GM19324 (cell line): Measurements from ENCODE around the gene GAPDHS.

ENCODE experiments used
- ATAC-seq: cut with Tn5 transposase; IDR thresholded peaks from one replicate; pipeline ENCODE4 v1.9.1; 2021; ENCODE audit warnings: mild to moderate bottlenecking, moderate library complexity; ENCODE audit not compliant: unreplicated experiment, low FRiP score

The GAPDHS gene

DNA sequence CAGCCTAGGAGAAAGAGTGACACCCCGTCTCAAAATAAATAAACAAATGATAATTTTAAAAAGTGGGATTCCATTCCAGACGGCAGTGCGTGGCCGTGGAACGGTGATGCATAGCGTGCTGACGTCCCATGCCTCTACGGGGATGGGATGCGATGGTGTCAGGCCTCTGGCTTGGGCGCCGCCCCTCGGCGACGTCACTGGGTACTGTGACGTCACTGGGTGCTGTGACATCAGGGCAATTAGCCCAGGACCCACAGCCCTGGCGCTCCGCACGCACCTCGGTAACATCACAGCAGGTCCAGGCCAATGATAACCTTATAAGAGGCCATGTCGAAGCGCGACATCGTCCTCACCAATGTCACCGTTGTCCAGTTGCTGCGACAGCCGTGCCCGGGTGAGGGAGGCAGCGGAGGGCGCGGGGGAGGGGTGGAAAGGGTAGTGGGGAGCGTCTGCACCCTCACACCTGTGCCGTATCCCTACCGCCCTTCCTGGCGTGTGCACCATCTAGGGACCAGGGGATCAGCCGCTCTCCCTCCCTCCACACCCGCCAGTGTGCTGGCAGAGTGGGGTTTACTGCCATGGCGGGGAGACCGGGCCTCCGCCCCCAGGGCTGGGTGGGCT, at the start of gene GAPDHS:
TSS of gene GAPDHS (plus strand) at position 256 of the 621 bp plus-strand sequence. CDS start at position 328, 72 bp downstream.
- ATAC-seq, result no peak

- ATAC-seq, result no peak
Observed at GRCh38 chr19:35484252-35485036, 48.8 kb upstream of the GAPDHS start.

DNA sequence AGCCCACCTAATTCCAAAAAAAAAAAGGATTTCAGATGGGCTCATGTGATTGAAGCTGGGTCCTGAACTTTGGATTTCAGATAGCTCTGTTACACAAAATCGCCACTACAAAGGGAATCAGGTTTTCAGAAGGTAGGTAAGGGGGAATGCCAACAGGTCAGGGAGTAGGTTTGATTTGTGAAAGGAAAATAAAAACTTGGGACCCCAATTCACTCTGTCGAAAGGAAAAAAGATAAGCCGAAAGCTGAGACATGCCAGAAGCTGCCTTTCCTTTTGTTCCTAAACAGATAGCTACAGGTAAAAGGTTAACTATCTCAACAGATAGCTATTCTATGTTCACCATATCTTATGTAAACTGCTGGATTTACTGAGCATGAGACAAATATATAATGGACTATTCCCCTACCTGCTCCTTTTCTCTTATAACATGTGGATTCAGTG, 47.0 kb upstream of the GAPDHS start:
- no peak for ATAC-seq

DNA sequence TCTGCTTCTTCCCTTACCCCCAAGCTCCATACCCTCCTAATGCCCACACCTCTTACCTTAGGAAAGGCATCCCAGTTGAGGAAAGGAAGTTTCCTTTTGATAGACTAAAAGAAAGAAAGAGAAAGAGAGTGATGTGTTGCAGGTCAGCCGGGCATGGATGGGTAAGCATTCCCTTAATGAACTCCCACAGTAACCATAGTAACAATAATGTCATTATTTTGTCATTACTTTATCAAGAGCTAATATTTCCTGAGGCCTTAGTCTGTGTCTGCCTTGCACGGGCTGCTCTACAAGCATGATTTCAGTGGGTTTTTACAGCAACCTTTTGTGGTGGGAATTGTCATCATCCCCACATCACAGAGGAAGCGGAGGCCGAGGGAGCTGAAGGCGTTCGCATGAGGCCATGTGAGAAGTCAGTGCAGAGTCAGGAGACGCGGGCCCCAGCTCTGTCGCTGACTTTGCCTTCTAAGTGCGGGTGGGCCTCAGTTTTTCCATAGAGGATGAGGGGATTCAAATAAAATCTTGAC, 45.5 kb upstream of the GAPDHS start:
- no peak for ATAC-seq

GRCh38 chr19:35488677-35489076, 44.6 kb upstream of the GAPDHS start:
- ATAC-seq, result no peak

DNA sequence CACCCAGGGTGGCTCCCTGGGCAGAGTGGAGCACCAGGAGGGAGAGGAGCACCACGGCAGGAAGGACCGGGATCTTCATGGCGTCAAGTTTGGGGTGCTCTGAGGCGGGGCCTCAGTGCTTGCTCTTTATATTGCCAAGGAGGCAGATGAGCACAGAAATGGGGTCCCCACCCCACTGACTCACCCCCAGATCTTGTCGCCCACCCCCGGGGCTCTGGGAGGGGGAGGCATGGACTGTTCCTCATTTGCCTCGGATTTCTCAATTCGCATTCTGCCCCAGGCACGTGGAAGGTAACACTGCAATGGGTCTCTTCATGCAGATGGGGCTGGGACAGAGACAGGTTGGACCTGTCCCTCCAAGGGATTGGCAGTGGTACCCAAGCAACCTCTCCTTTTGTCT, 42.9 kb upstream of the GAPDHS start, which contains the start of gene KRTDAP:
TSS of gene KRTDAP (minus strand) at position 101 of the 400 bp plus-strand sequence. CDS start at position 79, 22 bp downstream.
- no peak for ATAC-seq

DNA sequence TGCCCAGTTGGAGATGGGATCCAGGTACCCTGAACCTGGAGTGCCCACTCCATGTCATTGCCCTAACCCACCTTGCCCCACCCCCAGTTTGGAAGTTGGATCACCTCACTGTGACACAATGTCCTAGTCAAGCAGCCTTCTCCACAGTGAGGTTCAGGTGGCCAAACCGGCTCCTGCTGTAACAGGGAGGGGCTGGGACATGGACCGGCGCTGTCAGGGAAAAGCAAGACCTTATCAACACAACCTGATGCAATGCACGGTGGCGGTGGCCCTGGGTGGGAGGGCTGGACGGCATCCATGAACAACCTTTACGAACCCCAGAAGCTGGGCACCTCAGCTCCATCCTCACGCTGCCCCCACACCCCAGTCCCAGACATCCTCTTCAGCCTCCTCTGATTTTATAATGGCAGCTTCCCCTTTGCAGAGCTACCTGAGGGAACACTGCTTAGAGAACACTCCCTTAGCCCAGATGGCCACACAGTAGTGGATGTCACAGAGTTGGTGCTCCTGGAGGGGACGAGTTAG, 41.4 kb upstream of the GAPDHS start:
- ATAC-seq, result no peak

DNA sequence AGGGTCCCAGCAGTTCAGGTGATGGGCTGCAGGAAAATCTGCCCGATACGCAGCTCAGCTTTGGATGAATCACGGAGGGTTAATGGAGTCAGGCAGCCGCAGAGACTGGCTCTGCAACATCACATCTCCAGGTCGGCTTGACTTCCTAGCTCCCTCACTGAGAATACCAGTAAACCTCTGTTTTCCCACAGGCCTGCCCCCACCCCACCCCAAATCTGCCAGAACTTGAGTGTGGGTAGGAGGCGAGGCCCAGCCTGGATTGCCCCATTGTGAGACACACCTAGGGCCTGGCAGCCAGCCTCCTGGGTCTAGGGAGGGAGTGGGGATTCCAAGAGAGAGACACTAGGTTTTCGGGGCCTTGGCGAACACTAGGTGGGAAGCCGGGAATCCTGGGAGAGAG, 39.3 kb upstream of the GAPDHS start:
- no peak for ATAC-seq

GRCh38 chr19:35495107-35496064, 37.9 kb upstream of the GAPDHS start:
- peak; percentile 39 for ATAC-seq

- ATAC-seq, result no peak
Observed at GRCh38 chr19:35497406-35497805, 35.9 kb upstream of the GAPDHS start.

GRCh38 chr19:35498220-35498619, 35.0 kb upstream of the GAPDHS start:
- no peak for ATAC-seq

GRCh38 chr19:35498984-35499527, 34.2 kb upstream of the GAPDHS start:
- ATAC-seq, result no peak

DNA sequence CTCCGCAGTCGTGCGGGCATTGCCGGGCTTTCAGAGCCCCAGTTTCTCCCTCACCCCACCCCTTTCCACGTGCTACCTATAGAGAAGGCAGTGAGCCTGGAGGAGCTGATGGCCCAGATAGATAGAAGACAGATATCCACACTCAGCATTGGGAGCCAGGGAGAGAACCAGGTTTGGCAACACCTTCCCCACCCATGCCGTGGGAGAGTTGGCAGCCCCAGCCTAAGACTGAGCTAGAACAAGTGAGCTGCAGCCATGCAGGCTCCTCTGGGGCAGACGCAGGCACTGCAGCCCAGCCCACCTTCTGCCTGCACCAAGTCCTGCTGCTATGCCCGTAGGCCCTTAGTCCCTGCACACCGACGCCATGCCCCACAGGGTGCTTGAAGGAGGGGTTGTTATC, 32.6 kb upstream of the GAPDHS start:
- ATAC-seq, result no peak

DNA sequence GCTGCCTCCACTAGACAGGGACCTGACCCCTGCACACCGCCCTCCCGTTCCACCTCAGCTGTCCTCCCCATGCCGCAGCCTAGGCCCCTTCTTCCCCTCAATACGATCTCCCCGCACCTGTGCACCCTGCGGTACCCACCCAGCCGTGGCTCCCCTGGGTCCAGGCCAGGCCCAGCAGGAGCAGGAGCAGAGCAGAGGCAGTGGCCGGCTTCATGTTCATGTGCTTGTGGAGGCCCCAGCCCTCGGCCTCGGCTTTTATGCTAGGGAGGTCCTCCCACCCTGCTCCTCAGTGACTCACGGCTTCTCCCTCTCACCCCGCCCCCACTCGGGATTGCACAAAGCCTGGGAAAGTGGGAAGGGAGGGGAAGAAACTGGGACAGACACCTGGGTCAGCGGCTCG, 31.6 kb upstream of the GAPDHS start:
- ATAC-seq, result no peak

DNA sequence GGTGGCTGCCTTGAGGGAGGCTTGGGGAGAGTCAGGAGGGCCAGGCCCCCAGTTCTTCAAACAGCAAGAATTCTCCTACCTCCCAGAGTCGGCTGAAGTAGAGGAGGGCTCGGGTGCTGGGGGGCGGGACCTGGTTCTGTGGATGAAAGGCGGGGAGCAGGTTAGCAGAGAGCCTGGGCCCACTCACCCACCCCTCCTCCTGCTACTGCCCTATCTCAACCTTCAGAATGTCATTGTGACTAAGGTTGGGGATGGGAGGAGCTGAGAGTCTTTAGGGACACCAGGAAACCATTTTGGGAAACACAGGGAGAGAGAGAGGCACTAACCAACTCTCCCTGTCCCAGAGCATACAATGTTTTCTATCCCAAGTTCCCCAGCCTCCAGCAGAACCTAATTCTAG, 30.5 kb upstream of the GAPDHS start:
- no peak for ATAC-seq

GRCh38 chr19:35506011-35506410, 27.2 kb upstream of the GAPDHS start:
- ATAC-seq, result no peak

DNA sequence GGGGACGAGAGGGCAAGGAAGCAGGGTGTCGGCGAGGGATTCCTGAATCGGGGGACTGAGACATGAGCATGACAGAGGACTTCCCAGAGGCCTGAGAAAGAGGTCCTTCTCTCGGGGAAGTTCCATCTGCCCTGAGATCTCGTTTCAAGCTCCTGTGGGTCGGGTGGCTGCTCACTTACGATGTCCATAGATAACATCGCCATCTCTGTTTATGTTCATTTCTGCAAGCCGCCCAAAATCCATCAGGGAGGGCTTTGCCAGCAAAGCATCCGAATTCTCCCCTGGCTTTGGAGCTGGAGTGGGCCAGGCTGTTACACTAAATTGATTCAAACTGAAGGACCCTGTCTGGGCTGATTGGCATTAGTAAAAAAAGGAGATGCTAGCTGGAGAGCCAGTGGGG, 25.7 kb upstream of the GAPDHS start:
- ATAC-seq, result no peak

DNA sequence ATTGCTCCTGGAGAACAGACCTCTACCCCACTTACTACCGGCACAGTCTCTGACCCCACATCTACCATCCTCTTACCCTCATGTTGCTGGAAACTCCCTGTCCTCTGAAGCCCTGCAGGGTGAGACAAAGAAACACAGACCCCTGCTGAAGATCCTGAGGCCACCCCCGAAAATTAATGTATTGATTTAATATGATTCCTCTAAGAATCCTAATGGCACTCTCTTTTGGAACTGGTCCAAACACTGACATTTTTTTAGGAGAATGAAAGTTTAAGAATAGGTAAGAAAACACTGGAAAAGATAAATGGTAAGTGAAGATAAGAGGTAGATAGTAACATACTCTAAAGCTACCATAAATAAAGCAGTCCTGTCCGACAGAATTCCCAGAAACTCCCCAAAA, 25.1 kb upstream of the GAPDHS start:
- ATAC-seq, result no peak

GRCh38 chr19:35509018-35509652, 24.1 kb upstream of the GAPDHS start:
- no peak for ATAC-seq
